GM06990 (cell line): ENCODE results near the gene NHLRC4.

ENCODE experiments used
- DNase-seq: peaks from one replicate; pipeline ENCODE4 v3.0.0-alpha.2; 2011; ENCODE audit not compliant: insufficient read length; ENCODE audit errors: extremely low read depth
- H3K27me3 ChIP-seq: replicated peaks from 2 replicates; pipeline ENCODE4 v1.6.0; 2011; ENCODE audit warnings: low read length; ENCODE audit not compliant: control insufficient read depth, insufficient read depth
- H3K36me3 ChIP-seq: 2 replicates; pipeline ENCODE4 v1.5.1; 2011; ENCODE audit warnings: low read length; ENCODE audit not compliant: control insufficient read depth, insufficient read depth
- H3K4me3 ChIP-seq: replicated peaks from 2 replicates; pipeline ENCODE4 v1.5.1; 2011; ENCODE audit warnings: low read depth, mild to moderate bottlenecking, control low read depth, low read length
- TF ChIP-seq, protein P1 (sequence below): IDR thresholded peaks from 2 replicates; pipeline ENCODE4 v1.5.1; 2011; ENCODE audit warnings: low read length, control low read depth, mild to moderate bottlenecking, inconsistent platforms; ENCODE audit not compliant: insufficient read depth, poor library complexity, severe bottlenecking

Gene NHLRC4

DNA sequence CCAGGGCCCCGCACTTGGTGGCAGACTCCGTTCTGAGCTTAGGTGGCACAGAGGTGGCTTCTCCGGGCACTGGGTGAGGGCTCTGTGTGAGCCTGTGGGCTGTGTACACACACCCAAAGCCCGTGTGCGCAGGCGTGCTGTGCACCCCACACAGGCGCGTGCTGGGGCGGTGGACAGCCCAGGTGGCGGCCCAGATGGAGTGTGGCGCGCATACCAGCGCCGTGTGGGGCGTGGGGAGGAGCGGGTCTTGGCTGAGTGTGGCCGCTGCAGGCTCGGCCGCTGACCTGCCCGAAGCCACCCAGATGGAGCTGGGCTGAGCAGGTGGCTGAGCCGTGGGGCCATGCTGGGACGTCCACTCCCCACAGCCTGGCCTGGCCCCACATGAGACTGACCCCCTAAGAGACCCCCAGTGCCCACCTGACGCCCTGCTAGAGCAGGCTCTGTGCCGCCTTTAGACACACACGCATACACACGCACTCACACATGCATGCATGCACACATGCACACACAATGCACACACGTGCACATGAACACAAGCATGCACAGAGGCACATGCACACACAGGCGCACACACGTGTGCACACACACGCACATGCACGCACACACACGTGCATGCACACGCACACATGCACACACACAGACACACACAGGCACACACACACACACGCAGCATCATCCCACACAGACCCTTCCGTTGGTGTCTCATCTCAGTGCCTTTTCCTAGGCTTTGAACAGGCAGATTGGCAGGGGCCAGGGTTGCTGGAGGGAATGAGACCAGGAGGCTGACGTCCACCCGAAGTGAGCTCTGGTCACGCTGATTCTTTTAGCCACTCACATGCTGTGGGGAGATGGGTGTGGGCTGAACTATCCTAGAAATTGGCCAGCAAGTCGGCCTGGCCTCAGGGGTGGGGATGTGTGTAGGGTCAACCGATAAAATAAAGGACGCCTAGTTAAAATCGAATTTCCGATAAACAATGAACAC lies 4.6 kb upstream of the NHLRC4 start:
- no peak for DNase-seq
- Histone ChIP-seq H3K36me3 (no peaks in the 10 kb centered on the region), H3K4me3 (no peak overlapping the region), H3K27me3 (no peaks in the 10 kb centered on the region; the same call in 1 of the 2 replicates)
- TF ChIP-seq, protein P1, sequence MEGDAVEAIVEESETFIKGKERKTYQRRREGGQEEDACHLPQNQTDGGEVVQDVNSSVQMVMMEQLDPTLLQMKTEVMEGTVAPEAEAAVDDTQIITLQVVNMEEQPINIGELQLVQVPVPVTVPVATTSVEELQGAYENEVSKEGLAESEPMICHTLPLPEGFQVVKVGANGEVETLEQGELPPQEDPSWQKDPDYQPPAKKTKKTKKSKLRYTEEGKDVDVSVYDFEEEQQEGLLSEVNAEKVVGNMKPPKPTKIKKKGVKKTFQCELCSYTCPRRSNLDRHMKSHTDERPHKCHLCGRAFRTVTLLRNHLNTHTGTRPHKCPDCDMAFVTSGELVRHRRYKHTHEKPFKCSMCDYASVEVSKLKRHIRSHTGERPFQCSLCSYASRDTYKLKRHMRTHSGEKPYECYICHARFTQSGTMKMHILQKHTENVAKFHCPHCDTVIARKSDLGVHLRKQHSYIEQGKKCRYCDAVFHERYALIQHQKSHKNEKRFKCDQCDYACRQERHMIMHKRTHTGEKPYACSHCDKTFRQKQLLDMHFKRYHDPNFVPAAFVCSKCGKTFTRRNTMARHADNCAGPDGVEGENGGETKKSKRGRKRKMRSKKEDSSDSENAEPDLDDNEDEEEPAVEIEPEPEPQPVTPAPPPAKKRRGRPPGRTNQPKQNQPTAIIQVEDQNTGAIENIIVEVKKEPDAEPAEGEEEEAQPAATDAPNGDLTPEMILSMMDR: no peak

DNA sequence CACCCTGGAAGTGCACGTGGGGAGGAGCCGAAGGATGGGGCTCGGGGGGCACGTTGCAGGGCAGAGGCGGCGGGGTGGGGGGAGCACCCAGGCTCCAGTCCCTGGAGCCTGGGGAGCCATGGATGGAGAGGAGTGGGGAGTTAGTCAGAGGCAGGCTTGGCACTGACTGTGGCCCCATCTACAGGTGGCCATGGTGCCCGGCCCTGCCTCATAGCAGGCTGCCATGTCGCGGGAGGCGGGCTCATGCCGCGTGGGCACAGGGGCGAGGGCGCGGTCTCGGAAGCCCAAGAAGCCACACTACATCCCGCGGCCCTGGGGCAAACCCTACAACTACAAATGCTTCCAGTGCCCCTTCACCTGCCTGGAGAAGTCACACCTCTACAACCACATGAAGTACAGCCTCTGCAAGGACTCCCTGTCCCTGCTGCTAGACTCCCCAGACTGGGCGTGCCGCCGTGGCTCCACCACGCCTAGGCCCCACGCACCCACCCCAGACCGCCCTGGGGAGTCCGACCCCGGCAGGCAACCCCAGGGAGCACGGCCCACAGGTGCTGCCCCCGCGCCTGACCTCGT lies 3.6 kb upstream of the NHLRC4 start:
- no peak for DNase-seq
- TF ChIP-seq, protein P1: no peak
- Histone ChIP-seq H3K27me3 (no peaks in the 10 kb centered on the region; the same call in 1 of the 2 replicates), H3K36me3 (no peaks in the 10 kb centered on the region), H3K4me3 (no peak overlapping the region)

- Histone ChIP-seq H3K27me3 (no peaks in the 10 kb centered on the region), H3K36me3 (no peaks in the 10 kb centered on the region), H3K4me3 (no peak overlapping the region)
- no peak for DNase-seq
- TF ChIP-seq, protein P1: no peak
Observed at GRCh38 chr16:564690-565418, 2.0 kb upstream of the NHLRC4 start.

DNA sequence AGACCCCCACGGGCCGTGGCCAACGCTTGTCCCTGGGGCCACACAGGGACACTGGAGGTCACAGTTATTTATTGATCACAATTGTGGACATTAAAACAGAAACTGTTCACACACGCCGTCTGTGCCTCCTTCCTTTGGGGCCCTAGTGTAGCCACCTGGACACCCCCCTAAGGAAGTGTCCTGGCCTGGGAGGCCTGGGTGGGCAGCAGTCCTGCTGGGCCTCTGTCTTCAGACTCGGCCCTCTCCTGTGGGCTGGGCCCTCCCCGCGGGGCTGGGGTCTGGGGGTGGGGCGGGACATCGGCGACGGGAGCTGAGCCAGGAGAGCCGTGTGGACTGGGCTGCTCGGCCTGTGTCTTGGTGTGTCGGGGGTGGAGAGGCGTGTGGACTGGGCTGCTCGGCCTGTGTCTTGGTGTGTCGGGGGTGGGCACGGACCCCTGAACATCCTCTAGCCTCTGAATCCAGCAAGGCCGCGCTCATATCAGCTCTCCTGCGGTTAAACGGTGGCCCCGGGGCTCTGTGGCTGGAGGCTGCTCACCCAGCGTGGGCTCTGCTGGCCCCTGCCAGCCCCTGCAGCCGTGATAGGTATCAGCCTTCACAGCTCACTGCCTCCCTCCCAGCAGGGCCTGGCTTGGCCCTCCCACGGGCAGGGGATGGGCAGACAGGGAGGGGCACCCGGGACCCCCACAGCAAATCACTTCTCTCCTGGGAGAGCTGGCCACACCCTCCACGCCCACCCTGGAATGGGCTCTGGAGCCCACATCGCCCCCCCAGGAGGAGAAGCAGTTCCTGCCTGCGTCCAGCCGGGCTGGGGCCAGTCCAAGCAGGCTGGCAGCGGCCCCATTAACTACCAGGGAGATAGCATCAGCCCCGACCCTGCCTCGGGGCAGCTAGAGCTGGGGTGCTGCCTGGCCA lies 1.1 kb upstream of the NHLRC4 start:
- Histone ChIP-seq H3K27me3 (no peaks in the 10 kb centered on the region), H3K36me3 (no peaks in the 10 kb centered on the region), H3K4me3 (no peak overlapping the region)
- TF ChIP-seq, protein P1: no peak
- DNase-seq: no peak
